Activated CD8-positive, alpha-beta memory T cell treated with anti-CD3 and anti-CD28 coated beads, Interleukin-2, amount 10 ng/mL, durations not matched to agents 7 days and 5 days (primary cell): ENCODE measurements around the gene ZNHIT2. TPM values are rescaled to one million over a fixed set of nuclear protein-coding genes. Genes with fewer than 3 reads are reported as not detected.

Experiments
- microRNA-seq: library from miRNA; unstranded; fragments of <30 nt; microRNA quantifications from one replicate; pipeline ENCODE4 v1.2.0, GENCODE V29; 2022
- total RNA-seq, 2 experiments: library from RNA; stranded (reverse); gene quantifications; one replicate each; pipeline ENCODE4 v1.2.3, GENCODE V29; 2021

ZNHIT2 gene
- total RNA-seq, 2 experiments from 2014 or later = 10.5 to 13.5 TPM

Small RNAs within 50 kb of the gene (microRNA-seq; reads per million reads assigned to microRNA genes)
- not detected for gene MIR6751

Other genes with a start within 250 kb of the ZNHIT2 start
- 100 to 1,000 TPM; 149 to 155 TPM for gene EHD1, start 239.1 kb downstream of the ZNHIT2 start, total RNA-seq
- 10 to 100 TPM; 27.3 to 27.9 TPM for gene ATG2A, start 200.5 kb downstream of the ZNHIT2 start, total RNA-seq
- 10 to 100 TPM; 11.7 to 12.3 TPM for gene PPP2R5B, start 193.0 kb downstream of the ZNHIT2 start, total RNA-seq
- not detected for gene GPHA2, start 181.8 kb downstream of the ZNHIT2 start, total RNA-seq
- gene MAJIN, start 145.6 kb downstream of the ZNHIT2 start, total RNA-seq = not detected
- under 1 TPM; 0.33 to 0.67 TPM for gene BATF2, start 120.7 kb downstream of the ZNHIT2 start, total RNA-seq
- gene ARL2, start 103.5 kb downstream of the ZNHIT2 start, total RNA-seq = 10 to 100 TPM; 74.1 to 86.9 TPM
- gene SNX15, start 90.3 kb downstream of the ZNHIT2 start, total RNA-seq = 10 to 100 TPM; 18.9 to 29.2 TPM
- gene SAC3D1, start 76.5 kb downstream of the ZNHIT2 start, total RNA-seq = 10 to 100 TPM; 24.3 to 27.2 TPM
- gene NAALADL1, start 59.1 kb downstream of the ZNHIT2 start, total RNA-seq = 10 to 100 TPM; 14.8 to 15.3 TPM
- gene CDCA5, start 33.7 kb downstream of the ZNHIT2 start, total RNA-seq = 100 to 1,000 TPM; 128 to 147 TPM
- gene ZFPL1, start 33.5 kb downstream of the ZNHIT2 start, total RNA-seq = 10 to 100 TPM; 28.3 to 32.4 TPM
- gene VPS51, start 21.5 kb downstream of the ZNHIT2 start, total RNA-seq = 100 to 1,000 TPM; 104 to 116 TPM
- 10 to 100 TPM; 21.0 to 26.2 TPM for gene TM7SF2, start 5.8 kb downstream of the ZNHIT2 start, total RNA-seq
- gene FAU, start 4.4 kb upstream of the ZNHIT2 start, total RNA-seq = 100 to 1,000 TPM; 899 to 972 TPM
- gene MRPL49, start 4.6 kb upstream of the ZNHIT2 start, total RNA-seq = 10 to 100 TPM; 42.0 to 61.7 TPM
- gene SYVN1, start 16.8 kb upstream of the ZNHIT2 start, total RNA-seq = 10 to 100 TPM; 34.4 to 35.1 TPM
- not detected for gene SPDYC, start 52.5 kb upstream of the ZNHIT2 start, total RNA-seq
- 100 to 1,000 TPM; 137 to 174 TPM for gene CAPN1, start 64.2 kb upstream of the ZNHIT2 start, total RNA-seq
- 10 to 100 TPM; 79.8 to 89.5 TPM for gene POLA2, start 144.3 kb upstream of the ZNHIT2 start, total RNA-seq
- 1 to 10 TPM in 1 of 2 experiments, not detected in 1; 1.4 TPM for gene CDC42EP2, start 197.2 kb upstream of the ZNHIT2 start, total RNA-seq
- 10 to 100 TPM; 81.4 to 87.2 TPM for gene DPF2, start 216.2 kb upstream of the ZNHIT2 start, total RNA-seq
- gene TIGD3, start 237.1 kb upstream of the ZNHIT2 start, total RNA-seq = 1 to 10 TPM; 1.1 TPM